NT2/D1 (cell line): ENCODE results near the gene PKNOX2.

ENCODE experiments used
- SUZ12 ChIP-seq: IDR thresholded peaks from 2 replicates; pipeline ENCODE4 v1.6.1; 2011; ENCODE audit not compliant: insufficient read length, insufficient read depth; ENCODE audit errors: extremely low read depth
- YY1 ChIP-seq: IDR thresholded peaks from 2 replicates; pipeline ENCODE4 v1.6.1; 2011; ENCODE audit not compliant: insufficient read length, insufficient read depth
- ZNF274 ChIP-seq: IDR thresholded peaks from 2 replicates; pipeline ENCODE4 v1.6.1; 2011; ENCODE audit warnings: mild to moderate bottlenecking, low read depth, low read length

DNA sequence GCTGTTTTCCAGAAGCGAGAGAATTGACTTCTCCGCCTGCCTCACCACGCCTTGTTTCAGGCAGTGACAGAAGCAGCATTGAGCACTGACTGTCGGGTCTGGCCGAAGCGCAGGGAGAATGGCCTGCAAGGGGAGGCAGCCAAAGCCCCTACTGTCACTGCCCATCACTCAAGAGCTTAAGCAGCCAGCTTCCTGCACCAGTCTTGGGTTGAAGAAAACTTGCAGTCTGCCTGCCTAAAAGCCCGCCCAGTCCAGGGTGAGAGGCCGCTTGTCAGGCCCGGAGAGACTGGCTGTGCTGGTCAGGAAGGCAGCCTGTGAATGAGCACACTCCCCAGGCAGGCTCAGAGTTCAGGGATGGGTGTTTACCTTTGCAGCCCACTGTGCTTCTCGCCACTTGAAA lies 108.3 kb downstream of the PKNOX2 start:
- TF ChIP-seq SUZ12, result no peak
- no peak for TF ChIP-seq YY1
- no peak for TF ChIP-seq ZNF274
